ENCODE measurements around the gene MTNR1A. TPM values are rescaled to one million over a fixed set of nuclear protein-coding genes. Genes with fewer than 3 reads are reported as not detected.
"Not testable (repeated sequence)": the region's sequence is repeated elsewhere in the genome, so short reads cannot be mapped to it uniquely, and the experiment has no call there.

MTNR1A gene
- total RNA-seq, 1 donor from 2014 or later, result not detected

GRCh38 chr4:186516287-186516686 lies 39.1 kb downstream of the MTNR1A start:
- peaks cover 3% of the 10 kb centered on the region for H3K9me3 Mint-ChIP-seq (ENCODE audit: unreplicated experiment)
- H3K27ac Mint-ChIP-seq (ENCODE audit: unreplicated experiment), result no peak overlapping the region
- no peak for DNase-seq (ENCODE audit: extremely low spot score, unreplicated experiment)
- no peaks in the 10 kb centered on the region for H3K36me3 Mint-ChIP-seq (ENCODE audit: unreplicated experiment)
- no peak overlapping the region for H3K4me3 Mint-ChIP-seq (ENCODE audit: unreplicated experiment)
- peaks cover 11% of the 10 kb centered on the region for H3K27me3 Mint-ChIP-seq (ENCODE audit: unreplicated experiment)
- H3K4me1 Mint-ChIP-seq (ENCODE audit: unreplicated experiment), result no peaks in the 10 kb centered on the region
- TF ChIP-seq CTCF (IDR thresholded peaks at IDR 0.05), result no peak

- no peak overlapping the region for H3K27ac Mint-ChIP-seq (ENCODE audit: unreplicated experiment)
- no peak overlapping the region for H3K4me3 Mint-ChIP-seq (ENCODE audit: unreplicated experiment)
- peaks cover 5% of the 10 kb centered on the region for H3K9me3 Mint-ChIP-seq (ENCODE audit: unreplicated experiment)
- peaks cover 11% of the 10 kb centered on the region for H3K27me3 Mint-ChIP-seq (ENCODE audit: unreplicated experiment)
- H3K4me1 Mint-ChIP-seq (ENCODE audit: unreplicated experiment), result no peaks in the 10 kb centered on the region
- TF ChIP-seq CTCF (IDR thresholded peaks at IDR 0.05), result no peak
- no peaks in the 10 kb centered on the region for H3K36me3 Mint-ChIP-seq (ENCODE audit: unreplicated experiment)
- no peak for DNase-seq (ENCODE audit: extremely low spot score, unreplicated experiment)
Observed at GRCh38 chr4:186514271-186514950, 41.0 kb downstream of the MTNR1A start.

GRCh38 chr4:186504771-186505170 lies 50.6 kb downstream of the MTNR1A start:
- H3K27ac Mint-ChIP-seq (ENCODE audit: unreplicated experiment); DNase-seq (ENCODE audit: extremely low spot score, unreplicated experiment): not testable (repeated sequence)

GRCh38 chr4:186502231-186502630 lies 53.1 kb downstream of the MTNR1A start:
- Mint-ChIP-seq H3K27me3 (ENCODE audit: unreplicated experiment) (peaks cover 21% of the 10 kb centered on the region), H3K27ac (ENCODE audit: unreplicated experiment) (no peak overlapping the region), H3K4me1 (ENCODE audit: unreplicated experiment) (no peaks in the 10 kb centered on the region), H3K36me3 (ENCODE audit: unreplicated experiment) (no peaks in the 10 kb centered on the region), H3K9me3 (ENCODE audit: unreplicated experiment) (no peaks in the 10 kb centered on the region), H3K4me3 (ENCODE audit: unreplicated experiment) (no peak overlapping the region)
- DNase-seq (ENCODE audit: extremely low spot score, unreplicated experiment), result no peak
- no peak for TF ChIP-seq CTCF (IDR thresholded peaks at IDR 0.05)

More at GRCh38 chr4:186504771-186505170, 50.6 kb downstream of the MTNR1A start:
- H3K4me1 Mint-ChIP-seq (ENCODE audit: unreplicated experiment); H3K36me3 Mint-ChIP-seq (ENCODE audit: unreplicated experiment); H3K9me3 Mint-ChIP-seq (ENCODE audit: unreplicated experiment); H3K4me3 Mint-ChIP-seq (ENCODE audit: unreplicated experiment): not testable (repeated sequence)
- H3K27me3 Mint-ChIP-seq (ENCODE audit: unreplicated experiment), result peaks cover 19% of the 10 kb centered on the region

GRCh38 chr4:186501554-186501953 lies 53.8 kb downstream of the MTNR1A start:
- no peak for DNase-seq (ENCODE audit: extremely low spot score, unreplicated experiment)
- no peak for TF ChIP-seq CTCF (IDR thresholded peaks at IDR 0.05)
- Mint-ChIP-seq H3K36me3 (ENCODE audit: unreplicated experiment) (no peaks in the 10 kb centered on the region), H3K4me1 (ENCODE audit: unreplicated experiment) (no peaks in the 10 kb centered on the region), H3K27ac (ENCODE audit: unreplicated experiment) (no peak overlapping the region), H3K27me3 (ENCODE audit: unreplicated experiment) (peaks cover 15% of the 10 kb centered on the region), H3K4me3 (ENCODE audit: unreplicated experiment) (no peak overlapping the region), H3K9me3 (ENCODE audit: unreplicated experiment) (no peaks in the 10 kb centered on the region)

Measured in osteocyte (in vitro differentiated cells).